PC-9 (cell line): ENCODE measurements around the gene GPS1.

Source experiments
- CTCF ChIP-seq: fragments of 200-600 bp; sonication (generic); conservative IDR thresholded peaks from 2 replicates; pipeline ENCODE4 v1.6.1; 2017; ENCODE audit warnings: mixed run types, antibody characterized with exemption, mild to moderate bottlenecking, moderate library complexity
- EZH2 ChIP-seq: fragments of 200-600 bp; sonication (generic); IDR thresholded peaks from 2 replicates; pipeline ENCODE4 v1.8.0; 2017; ENCODE audit warnings: antibody characterized with exemption, low read depth

- TF ChIP-seq CTCF: no peak
- TF ChIP-seq EZH2: no peak
Measured at GRCh38 chr17:82020572-82021106, 31.1 kb upstream of the GPS1 start.
